ENCODE data around the gene MRGPRF.
A peak's percentile ranks its signal among the peaks of the same experiment; 100 is the strongest.
"Not testable (repeated sequence)": the region's sequence is repeated elsewhere in the genome, so short reads cannot be mapped to it uniquely, and the experiment has no call there.

The MRGPRF gene

GRCh38 chr11:69004411-69005182 is 8.4 kb downstream of the MRGPRF start:
- H3K4me2 ChIP-seq, result peak overlapping the region in 1 of 11 experiments; percentile 14; a peak in 1 of 22 replicates
- H3K27me3 ChIP-seq, result peaks cover 0 to under 1% (median 0%) of the 10 kb centered on the region in 11 experiments; a peak in 1 of 22 replicates
- H3K36me3 ChIP-seq, result no peaks in the 10 kb centered on the region
- peaks cover 0 to 2% (median 0%) of the 10 kb centered on the region in 11 experiments; a peak in 2 of 22 replicates for H4K20me1 ChIP-seq
- no peak overlapping the region for H3K9ac ChIP-seq
- no peak overlapping the region for H3K27ac ChIP-seq
- H3K4me1 ChIP-seq, result peaks cover 0 to 7% (median 0%) of the 10 kb centered on the region in 10 experiments; a peak in 3 of 20 replicates
- no peak for TF ChIP-seq Cebpa-rat (IDR thresholded peaks at IDR 0.05)
- H3K9me3 ChIP-seq (replicated peaks in 1 of 11), result no peaks in the 10 kb centered on the region
- H3K4me3 ChIP-seq, result no peak overlapping the region

DNA sequence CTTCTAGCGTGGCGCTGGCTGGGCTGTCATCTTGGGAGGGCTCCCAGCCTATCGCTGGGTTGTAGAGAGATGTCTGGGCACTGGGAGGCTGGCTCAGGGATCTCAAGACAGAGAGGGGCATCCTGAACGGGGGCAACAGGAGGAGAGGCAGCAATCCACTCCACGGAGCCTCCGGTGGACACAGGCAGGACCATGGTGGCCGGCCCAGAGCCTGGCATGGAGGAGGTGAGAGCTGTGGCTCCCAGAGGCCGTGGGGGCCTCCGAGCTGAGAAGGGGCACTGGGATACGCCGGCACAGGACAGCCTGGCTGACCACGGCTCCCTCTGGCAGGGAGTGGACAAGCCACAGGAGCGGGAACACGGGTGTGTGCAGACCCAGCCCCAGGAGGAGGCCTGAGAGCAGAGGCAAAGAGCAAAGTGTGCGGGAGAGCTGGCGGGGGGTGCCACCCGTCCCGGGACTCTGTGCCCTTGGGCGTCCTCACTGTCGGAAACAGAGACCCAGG is 9.1 kb downstream of the MRGPRF start:
- H3K27ac ChIP-seq, result no peak overlapping the region
- H3K4me3 ChIP-seq, result no peak overlapping the region
- H3K9ac ChIP-seq, result no peak overlapping the region
- peaks cover 0 to 4% (median 0%) of the 10 kb centered on the region in 11 experiments; a peak in 2 of 22 replicates for H4K20me1 ChIP-seq
- H3K4me1 ChIP-seq, result peaks cover 0 to 9% (median under 1%) of the 10 kb centered on the region in 10 experiments; a peak in 7 of 20 replicates
- no peak for TF ChIP-seq Cebpa-rat (IDR thresholded peaks at IDR 0.05)
- no peaks in the 10 kb centered on the region for H3K9me3 ChIP-seq (replicated peaks in 1 of 11)
- no peaks in the 10 kb centered on the region; a peak in 1 of 22 replicates for H3K27me3 ChIP-seq
- no peak overlapping the region for H3K4me2 ChIP-seq
- no peaks in the 10 kb centered on the region for H3K36me3 ChIP-seq

GRCh38 chr11:69003301-69003865 is 9.7 kb downstream of the MRGPRF start:
- H4K20me1 ChIP-seq, result peaks cover 0 to 5% (median 0%) of the 10 kb centered on the region in 11 experiments; a peak in 2 of 22 replicates
- H3K27me3 ChIP-seq, result no peaks in the 10 kb centered on the region
- H3K4me3 ChIP-seq, result no peak overlapping the region
- no peaks in the 10 kb centered on the region for H3K36me3 ChIP-seq
- TF ChIP-seq Cebpa-rat (IDR thresholded peaks at IDR 0.05), result no peak
- H3K9me3 ChIP-seq (replicated peaks in 1 of 11), result no peaks in the 10 kb centered on the region
- no peak overlapping the region for H3K4me2 ChIP-seq
- peaks cover 0 to 15% (median 5%) of the 10 kb centered on the region in 10 experiments; a peak in 12 of 20 replicates for H3K4me1 ChIP-seq
- H3K9ac ChIP-seq, result no peak overlapping the region
- H3K27ac ChIP-seq, result no peak overlapping the region

DNA sequence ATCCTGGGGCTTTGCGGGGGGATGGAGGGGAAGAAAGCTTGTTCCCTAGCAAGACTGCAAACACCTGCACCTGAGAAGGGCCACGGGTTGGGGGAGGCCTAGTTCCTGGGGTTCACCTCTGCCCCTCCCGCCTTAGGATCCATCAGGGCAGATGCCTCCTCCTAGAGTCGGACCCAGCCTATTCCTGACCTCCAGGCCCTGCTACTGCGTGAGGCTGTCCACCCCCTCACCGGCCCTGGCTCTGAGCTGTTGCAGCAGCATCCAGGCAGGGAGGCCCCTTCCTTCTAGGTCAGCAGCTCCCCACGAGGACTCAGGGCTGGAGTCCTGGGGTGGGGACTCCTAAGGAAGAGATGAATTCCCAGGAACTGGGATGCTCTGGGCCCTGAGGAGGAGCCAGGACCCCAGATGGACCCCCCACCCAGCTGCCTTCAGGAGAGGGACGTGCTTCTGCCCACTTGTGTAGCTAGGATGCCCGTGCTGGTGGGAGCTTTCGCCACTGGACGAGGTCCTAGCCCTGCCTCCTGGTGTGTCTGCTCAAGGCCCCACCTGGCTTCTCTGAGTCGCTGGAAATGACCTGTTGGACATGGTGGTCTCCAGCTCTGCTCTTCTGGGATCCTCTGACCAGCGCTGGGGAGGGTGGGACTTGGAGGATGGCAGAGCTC is 10.3 kb downstream of the MRGPRF start:
- H3K27me3 ChIP-seq, result no peaks in the 10 kb centered on the region
- no peak overlapping the region for H3K4me2 ChIP-seq
- no peaks in the 10 kb centered on the region for H3K36me3 ChIP-seq

DNA sequence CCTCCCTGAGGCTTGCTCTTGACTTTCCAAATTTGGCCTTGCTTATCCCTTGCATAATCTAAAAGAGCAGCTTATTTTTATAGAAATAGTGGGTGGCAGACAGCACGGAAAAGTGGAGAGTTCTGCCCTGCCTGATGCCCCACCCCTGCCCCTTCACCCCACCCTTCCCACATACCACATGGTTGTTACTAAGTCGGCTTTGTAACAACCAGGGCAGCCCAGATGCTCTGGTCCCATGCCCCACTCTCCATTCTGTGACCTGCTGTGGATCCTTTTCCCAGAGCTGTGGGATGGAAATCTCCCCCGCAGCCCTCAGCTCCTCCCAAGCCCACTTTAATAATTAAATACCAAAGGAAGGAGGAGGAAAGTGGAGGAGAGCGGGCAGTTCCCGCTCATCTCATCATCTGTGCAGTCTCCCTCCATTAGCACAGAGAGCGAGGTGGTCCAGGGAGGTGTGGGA is 10.9 kb downstream of the MRGPRF start:
- H3K27me3 ChIP-seq, result no peaks in the 10 kb centered on the region
- H4K20me1 ChIP-seq, result peaks cover 0 to 5% (median 0%) of the 10 kb centered on the region in 11 experiments; a peak in 2 of 22 replicates
- no peaks in the 10 kb centered on the region for H3K9me3 ChIP-seq (replicated peaks in 1 of 11)
- no peak for TF ChIP-seq Cebpa-rat (IDR thresholded peaks at IDR 0.05)
- H3K4me3 ChIP-seq, result no peak overlapping the region
- H3K4me2 ChIP-seq, result no peak overlapping the region
- H3K36me3 ChIP-seq, result no peaks in the 10 kb centered on the region
- no peak overlapping the region for H3K9ac ChIP-seq
- peaks cover 0 to 19% (median 10%) of the 10 kb centered on the region in 10 experiments; a peak in 12 of 20 replicates for H3K4me1 ChIP-seq
- no peak overlapping the region for H3K27ac ChIP-seq

More for the DNA sequence above, 10.3 kb downstream of the MRGPRF start:
- H3K9ac ChIP-seq, result no peak overlapping the region
- TF ChIP-seq Cebpa-rat (IDR thresholded peaks at IDR 0.05), result no peak
- H3K27ac ChIP-seq, result no peak overlapping the region
- H4K20me1 ChIP-seq, result peaks cover 0 to 5% (median 0%) of the 10 kb centered on the region in 11 experiments; a peak in 2 of 22 replicates
- H3K4me3 ChIP-seq, result no peak overlapping the region
- peaks cover 0 to 19% (median 10%) of the 10 kb centered on the region in 10 experiments; a peak in 12 of 20 replicates for H3K4me1 ChIP-seq
- H3K9me3 ChIP-seq (replicated peaks in 1 of 11), result no peaks in the 10 kb centered on the region

DNA sequence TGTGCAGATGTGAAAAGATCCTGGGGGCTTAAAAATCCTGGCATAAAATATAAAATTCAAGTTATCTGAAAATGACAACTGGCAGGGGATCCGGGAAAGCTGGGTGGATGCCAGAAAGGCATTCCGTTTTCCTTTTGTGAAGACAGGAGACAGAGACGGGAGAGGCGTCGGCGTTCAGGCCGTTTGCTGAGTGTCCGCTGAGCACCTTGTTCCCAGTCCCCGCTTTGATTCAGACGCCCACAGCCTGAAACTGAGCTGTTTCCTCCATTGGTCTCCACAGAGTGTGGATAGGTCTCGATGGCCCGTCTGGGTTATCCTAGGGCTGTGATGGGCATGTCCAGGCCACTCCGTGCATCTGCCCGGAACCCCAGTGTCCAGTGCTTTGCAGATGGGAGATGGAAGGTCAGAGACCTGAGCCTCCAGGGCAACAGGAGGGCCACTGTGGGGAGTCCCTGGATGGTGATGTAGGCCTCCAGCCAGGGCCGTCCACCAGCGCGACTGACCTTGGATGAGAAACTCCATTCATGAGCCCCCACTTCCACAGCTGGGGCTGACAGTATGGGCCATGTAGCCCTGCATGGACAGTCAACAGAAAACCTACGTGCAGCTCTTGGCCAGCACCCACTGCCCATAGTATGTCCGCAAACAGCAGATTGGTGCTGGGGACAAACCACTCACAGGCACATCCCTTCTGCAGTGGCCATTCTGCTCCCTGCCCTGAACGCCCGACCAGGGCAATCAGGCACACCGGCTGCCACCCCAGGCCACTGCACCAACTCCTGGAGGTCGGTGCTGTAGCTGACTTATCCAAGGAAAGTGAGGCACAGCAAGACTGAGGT is 11.6 kb downstream of the MRGPRF start:
- peaks cover 0 to 5% (median 0%) of the 10 kb centered on the region in 11 experiments; a peak in 1 of 22 replicates for H4K20me1 ChIP-seq
- no peak overlapping the region for H3K4me3 ChIP-seq
- H3K4me1 ChIP-seq, result peaks cover 0 to 19% (median 10%) of the 10 kb centered on the region in 10 experiments; a peak in 12 of 20 replicates
- H3K9me3 ChIP-seq (replicated peaks in 1 of 11), result no peaks in the 10 kb centered on the region
- TF ChIP-seq Cebpa-rat (IDR thresholded peaks at IDR 0.05), result no peak
- no peak overlapping the region for H3K9ac ChIP-seq
- H3K4me2 ChIP-seq, result no peak overlapping the region
- no peaks in the 10 kb centered on the region for H3K36me3 ChIP-seq
- no peak overlapping the region for H3K27ac ChIP-seq
- H3K27me3 ChIP-seq, result no peaks in the 10 kb centered on the region

- Histone ChIP-seq H3K4me1 (peaks cover 0 to 19% (median 10%) of the 10 kb centered on the region in 10 experiments; a peak in 12 of 20 replicates), H3K4me3 (no peak overlapping the region), H3K27me3 (no peaks in the 10 kb centered on the region), H3K36me3 (no peaks in the 10 kb centered on the region), H4K20me1 (peaks cover 0 to 5% (median 0%) of the 10 kb centered on the region in 11 experiments; a peak in 1 of 22 replicates), H3K27ac (no peak overlapping the region), H3K4me2 (no peak overlapping the region), H3K9ac (no peak overlapping the region), H3K9me3 (replicated peaks in 1 of 11) (no peaks in the 10 kb centered on the region)
- TF ChIP-seq Cebpa-rat (IDR thresholded peaks at IDR 0.05), result no peak
Measured at GRCh38 chr11:69000831-69001242, 12.2 kb downstream of the MRGPRF start.

- Histone ChIP-seq H3K4me3 (no peak overlapping the region), H4K20me1 (peaks cover 0 to 5% (median 0%) of the 10 kb centered on the region in 11 experiments; a peak in 1 of 22 replicates), H3K4me2 (no peak overlapping the region), H3K27me3 (no peaks in the 10 kb centered on the region), H3K36me3 (no peaks in the 10 kb centered on the region), H3K9me3 (replicated peaks in 1 of 11) (no peaks in the 10 kb centered on the region), H3K27ac (no peak overlapping the region), H3K4me1 (peaks cover 0 to 19% (median 10%) of the 10 kb centered on the region in 10 experiments; a peak in 12 of 20 replicates), H3K9ac (no peak overlapping the region)
- no peak for TF ChIP-seq Cebpa-rat (IDR thresholded peaks at IDR 0.05)
Measured at GRCh38 chr11:69000391-69000790, 12.7 kb downstream of the MRGPRF start.

GRCh38 chr11:68999748-69000355 is 13.2 kb downstream of the MRGPRF start:
- not testable (repeated sequence) for H3K36me3 ChIP-seq; H3K4me3 ChIP-seq; H3K4me2 ChIP-seq; H4K20me1 ChIP-seq; H3K9ac ChIP-seq; H3K9me3 ChIP-seq (replicated peaks in 1 of 11); H3K27me3 ChIP-seq; H3K27ac ChIP-seq
- H3K4me1 ChIP-seq, result peaks cover 0 to 14% (median 9%) of the 10 kb centered on the region in 10 experiments; a peak in 12 of 20 replicates

Data from BLaER1 treated with 17β-estradiol and CSF1 and Interleukin-3, amounts not matched to agents 10 nM and 100 nM (cell line).